Measurements from ENCODE around the gene CLEC16A.

The CLEC16A gene

GRCh38 chr16:11121083-11121608 lies 176.8 kb downstream of the CLEC16A start:
- DNase-seq (ENCODE audit: low read depth in 3 of 3) = no peak

GRCh38 chr16:11121914-11122692 lies 177.7 kb downstream of the CLEC16A start:
- no peak for DNase-seq (ENCODE audit: low read depth in 3 of 3)

GRCh38 chr16:11123666-11124065 lies 179.3 kb downstream of the CLEC16A start:
- no peak for DNase-seq (ENCODE audit: low read depth in 3 of 3)

- DNase-seq (ENCODE audit: low read depth in 3 of 3) = no peak
Measured at GRCh38 chr16:11125936-11126335, 181.6 kb downstream of the CLEC16A start.

- no peak for DNase-seq (ENCODE audit: low read depth in 3 of 3)
Measured at GRCh38 chr16:11126399-11127054, 182.2 kb downstream of the CLEC16A start.

DNA sequence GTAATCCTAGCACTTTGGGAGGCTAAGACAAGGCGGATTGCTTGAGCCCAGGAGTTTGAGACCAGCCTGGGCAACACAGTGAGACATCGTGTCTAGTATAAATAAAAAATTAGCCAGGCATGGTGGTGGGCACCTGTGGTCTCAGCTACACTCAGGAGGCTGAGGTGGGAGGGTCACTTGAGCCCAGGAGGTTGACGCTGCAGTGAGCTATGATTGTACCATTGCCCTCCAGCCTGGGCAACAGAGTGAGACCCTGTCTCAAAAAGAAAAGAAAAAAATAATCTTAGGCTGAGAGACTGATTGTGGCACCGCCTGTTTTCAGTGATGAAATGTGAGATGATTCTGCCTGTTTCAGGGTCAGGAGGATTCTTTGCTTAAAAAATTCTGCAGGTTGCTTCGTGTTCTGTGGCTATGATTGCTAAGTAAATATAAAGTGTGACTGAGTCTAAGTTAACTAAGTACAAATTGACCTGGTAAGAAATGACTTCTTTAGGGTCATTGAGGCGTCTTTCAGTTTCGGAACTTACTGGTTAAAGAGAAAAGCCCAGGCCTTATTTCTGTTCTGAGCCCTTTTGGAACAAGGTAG lies 183.3 kb downstream of the CLEC16A start:
- DNase-seq (ENCODE audit: low read depth in 3 of 3) = no peak

GRCh38 chr16:11128211-11129141 lies 184.1 kb downstream of the CLEC16A start:
- no peak for DNase-seq (ENCODE audit: low read depth in 3 of 3)

GRCh38 chr16:11129378-11129781 lies 185.0 kb downstream of the CLEC16A start:
- DNase-seq (ENCODE audit: low read depth in 3 of 3) = no peak

- no peak for DNase-seq (ENCODE audit: low read depth in 3 of 3)
Measured at GRCh38 chr16:11130978-11131665, 186.8 kb downstream of the CLEC16A start.

DNA sequence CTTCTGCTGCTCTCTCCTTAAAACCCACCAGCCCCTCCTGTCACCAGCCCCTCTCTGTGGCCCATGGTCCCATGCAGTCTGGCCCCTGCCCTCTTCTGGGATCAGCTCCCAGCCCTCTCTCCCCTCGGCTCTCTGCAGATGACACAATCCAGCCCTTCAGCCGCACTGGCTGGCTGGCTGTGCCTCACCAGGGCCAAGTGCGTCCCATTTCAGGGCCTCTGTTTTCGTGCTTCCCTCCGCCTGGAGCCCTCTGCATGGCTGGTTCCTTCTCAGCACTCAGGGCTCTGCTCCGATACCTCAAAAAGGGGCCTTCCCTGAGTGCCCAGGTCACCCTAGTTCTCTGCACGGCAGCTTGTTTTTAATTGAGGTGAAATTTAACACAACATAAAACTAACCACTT lies 187.3 kb downstream of the CLEC16A start:
- DNase-seq (ENCODE audit: low read depth in 3 of 3) = no peak

DNA sequence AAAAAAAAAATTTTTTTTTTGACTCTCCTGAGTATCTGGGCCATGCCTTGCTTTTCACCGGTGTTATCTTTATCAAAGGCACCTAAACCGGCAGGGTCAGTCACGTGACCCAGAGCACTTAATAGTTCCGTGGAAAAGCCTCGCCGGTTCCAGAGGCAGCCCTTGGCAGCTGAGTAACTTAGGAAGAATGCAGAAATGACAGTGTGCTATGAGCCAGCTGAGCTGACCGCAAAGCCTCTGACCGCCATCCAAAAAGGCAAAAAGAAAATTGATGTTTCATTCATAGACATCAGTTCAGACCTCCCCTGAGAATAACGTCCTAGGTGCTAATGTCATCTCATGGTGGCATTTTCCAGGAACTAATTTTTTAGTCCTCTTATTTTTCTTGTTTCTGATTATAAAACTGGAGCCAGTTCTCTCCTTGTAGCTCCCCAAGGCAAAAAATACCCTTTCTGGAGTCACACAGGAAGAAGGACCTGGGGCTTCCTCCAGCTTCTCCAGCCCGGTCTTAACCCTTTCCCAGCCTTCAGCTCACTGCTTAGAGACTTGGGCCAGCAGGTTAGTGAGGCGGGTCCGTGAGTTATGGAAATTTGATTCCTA lies 189.1 kb downstream of the CLEC16A start:
- no peak for DNase-seq (ENCODE audit: low read depth in 3 of 3)

- no peak for DNase-seq (ENCODE audit: low read depth in 3 of 3)
Measured at GRCh38 chr16:11134722-11135463, 190.5 kb downstream of the CLEC16A start.

- no peak for DNase-seq (ENCODE audit: low read depth in 3 of 3)
Measured at GRCh38 chr16:11135464-11135973, 191.2 kb downstream of the CLEC16A start.

DNA sequence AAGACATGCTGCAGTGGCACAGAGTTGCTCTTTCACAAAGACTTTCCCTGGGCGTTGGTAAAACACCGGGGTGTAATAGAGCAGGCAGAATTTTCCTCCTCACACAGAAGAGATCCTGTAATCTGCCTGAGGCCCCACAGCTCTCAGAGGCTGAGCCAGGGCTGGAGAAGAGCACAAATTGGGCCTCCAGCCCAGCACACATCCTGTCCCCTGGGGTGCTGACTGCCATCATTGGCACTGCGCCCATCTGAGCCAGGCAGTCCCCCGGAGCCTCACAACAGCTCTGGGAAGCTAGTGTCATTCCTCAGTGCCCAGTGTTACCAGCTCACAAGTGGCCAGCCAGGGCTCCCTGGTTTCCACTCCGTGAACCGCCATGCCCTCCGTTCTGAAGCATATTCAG lies 192.2 kb downstream of the CLEC16A start:
- DNase-seq (ENCODE audit: low read depth in 3 of 3) = no peak

- no peak for DNase-seq (ENCODE audit: low read depth in 3 of 3)
Measured at GRCh38 chr16:11138022-11138768, 193.8 kb downstream of the CLEC16A start.

- no peak for DNase-seq (ENCODE audit: low read depth in 3 of 3)
Measured at GRCh38 chr16:11138769-11139325, 194.5 kb downstream of the CLEC16A start.

GRCh38 chr16:11139326-11140097 lies 195.1 kb downstream of the CLEC16A start:
- DNase-seq (ENCODE audit: low read depth in 3 of 3) = no peak

GRCh38 chr16:11140098-11140375 lies 195.7 kb downstream of the CLEC16A start:
- peak in 1 of 3 experiments; percentile 58 for DNase-seq (ENCODE audit: low read depth in 3 of 3)
